ENCODE results near the gene KCNJ4.

The KCNJ4 gene

DNA sequence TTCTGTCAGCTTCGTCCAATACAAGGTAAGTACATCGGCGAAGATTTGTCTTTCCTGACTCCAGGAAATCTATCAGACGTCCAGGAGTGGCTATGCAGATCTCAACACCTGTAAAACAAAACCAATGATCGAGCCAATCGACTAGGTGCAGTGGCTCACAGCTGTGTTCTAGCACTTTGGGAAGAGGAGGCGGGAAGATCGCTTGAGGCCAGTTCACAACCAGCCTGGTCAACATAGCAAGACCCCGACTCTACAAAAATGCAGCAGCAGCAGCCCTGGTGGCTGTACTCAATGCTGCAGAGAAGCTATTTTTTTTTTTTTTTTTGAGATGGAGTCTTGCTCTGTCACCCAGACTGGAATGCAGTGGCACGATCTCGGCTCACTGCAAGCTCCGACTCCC lies 39.9 kb upstream of the KCNJ4 start:
- WGBS, 2 donors (ENCODE audit: extremely low coverage in 2 of 2, insufficient read length in 2 of 2, insufficient replicate concordance in 1 of 2): no CpG with 5 or more reads among the region's 12 CpGs

DNA sequence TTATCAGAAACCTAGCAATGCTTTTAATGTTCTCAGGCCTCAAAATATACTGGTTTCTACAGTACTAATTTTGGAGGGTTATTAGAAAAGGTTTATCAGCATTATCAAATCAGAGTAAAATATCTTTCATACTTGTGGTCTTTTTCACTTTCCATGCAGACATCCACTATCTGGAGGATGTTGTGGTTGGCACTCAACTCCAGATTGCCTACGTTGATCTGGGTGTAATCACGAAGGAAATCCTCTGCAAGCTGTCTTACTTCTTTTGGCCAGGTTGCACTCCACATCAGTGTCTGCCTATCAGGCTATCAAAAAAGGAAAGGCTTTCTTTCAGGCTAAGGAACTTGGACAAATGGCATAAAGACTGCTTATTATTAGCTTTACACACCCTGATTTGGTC lies 39.5 kb upstream of the KCNJ4 start:
- no peak overlapping the region for H3K23ac ChIP-seq (ENCODE audit: low read depth, low read length, poor library complexity)
- no peaks in the 10 kb centered on the region for H3K27me3 ChIP-seq (ENCODE audit: control insufficient read depth in 3 of 3, insufficient read depth in 3 of 3, low read depth in 1 of 3, low read length in 3 of 3)
- H2AK5ac ChIP-seq (ENCODE audit: low read depth, low read length): no peak overlapping the region
- H2BK15ac ChIP-seq (ENCODE audit: low read length): no peak overlapping the region
- H3K18ac ChIP-seq (ENCODE audit: low read length): no peak overlapping the region
- no CpG with 5 or more reads among the region's 2 CpGs for WGBS, 2 donors (ENCODE audit: extremely low coverage in 2 of 2, insufficient read length in 2 of 2, insufficient replicate concordance in 1 of 2)
- H4K91ac ChIP-seq (ENCODE audit: low read depth, low read length, poor library complexity): no peak overlapping the region
- no peak overlapping the region for H3K4me2 ChIP-seq (ENCODE audit: insufficient read depth, low read length, poor library complexity, severe bottlenecking)
- no peak overlapping the region for H2BK120ac ChIP-seq (ENCODE audit: low read depth, low read length)
- no peak overlapping the region for H2BK5ac ChIP-seq (ENCODE audit: low read length)
- no peak overlapping the region for H3K4ac ChIP-seq (ENCODE audit: low read length)
- peaks cover 59 to 100% of the 10 kb centered on the region in 2 donors for H3K36me3 ChIP-seq (replicated peaks in 1 of 2; ENCODE audit: control insufficient read depth in 2 of 2, insufficient read depth in 2 of 2, low read length in 2 of 2)
- H3K79me1 ChIP-seq (ENCODE audit: low read depth, low read length): peaks cover 10% of the 10 kb centered on the region
- H4K8ac ChIP-seq (ENCODE audit: low read depth, low read length): no peak overlapping the region
- no peaks in the 10 kb centered on the region for H3K9me3 ChIP-seq (replicated peaks in 1 of 2; ENCODE audit: control insufficient read depth in 2 of 2, insufficient read depth in 1 of 2, low read depth in 1 of 2, low read length in 2 of 2)
- DNase-seq (ENCODE audit: low spot score): no peak
- H3K9ac ChIP-seq (ENCODE audit: low read depth, low read length, poor library complexity): no peak overlapping the region
- no peak overlapping the region for H2AFZ ChIP-seq (ENCODE audit: low read length)
- no peak overlapping the region for H2BK12ac ChIP-seq (ENCODE audit: low read length)
- no peaks in the 10 kb centered on the region for H3K4me1 ChIP-seq (ENCODE audit: control insufficient read depth in 2 of 2, insufficient read depth in 1 of 2, low read depth in 1 of 2, low read length in 2 of 2)
- H3K4me3 ChIP-seq (ENCODE audit: low read length in 2 of 2): no peak overlapping the region
- no peak overlapping the region for H3K27ac ChIP-seq (replicated peaks; ENCODE audit: low read length)
- H3K14ac ChIP-seq (ENCODE audit: low read length): no peak overlapping the region

More for the DNA sequence above, 39.9 kb upstream of the KCNJ4 start:
- Histone ChIP-seq H3K9me3 (replicated peaks in 1 of 2; ENCODE audit: control insufficient read depth in 2 of 2, insufficient read depth in 1 of 2, low read depth in 1 of 2, low read length in 2 of 2) (no peaks in the 10 kb centered on the region), H3K27me3 (ENCODE audit: control insufficient read depth in 3 of 3, insufficient read depth in 3 of 3, low read depth in 1 of 3, low read length in 3 of 3) (no peaks in the 10 kb centered on the region), H3K36me3 (replicated peaks in 1 of 2; ENCODE audit: control insufficient read depth in 2 of 2, insufficient read depth in 2 of 2, low read length in 2 of 2) (peaks cover 55 to 100% of the 10 kb centered on the region in 2 donors), H2AK5ac (ENCODE audit: low read depth, low read length) (no peak overlapping the region), H3K4ac (ENCODE audit: low read length) (no peak overlapping the region), H3K4me1 (ENCODE audit: control insufficient read depth in 2 of 2, insufficient read depth in 1 of 2, low read depth in 1 of 2, low read length in 2 of 2) (no peaks in the 10 kb centered on the region), H3K23ac (ENCODE audit: low read depth, low read length, poor library complexity) (no peak overlapping the region), H4K91ac (ENCODE audit: low read depth, low read length, poor library complexity) (no peak overlapping the region), H3K4me2 (ENCODE audit: insufficient read depth, low read length, poor library complexity, severe bottlenecking) (no peak overlapping the region), H2BK12ac (ENCODE audit: low read length) (no peak overlapping the region), H3K18ac (ENCODE audit: low read length) (no peak overlapping the region), H2BK120ac (ENCODE audit: low read depth, low read length) (no peak overlapping the region), H3K4me3 (ENCODE audit: low read length in 2 of 2) (no peak overlapping the region), H3K14ac (ENCODE audit: low read length) (no peak overlapping the region), H4K8ac (ENCODE audit: low read depth, low read length) (no peak overlapping the region), H3K27ac (replicated peaks; ENCODE audit: low read length) (no peak overlapping the region), H2BK15ac (ENCODE audit: low read length) (no peak overlapping the region), H2BK5ac (ENCODE audit: low read length) (no peak overlapping the region), H3K9ac (ENCODE audit: low read depth, low read length, poor library complexity) (no peak overlapping the region), H3K79me1 (ENCODE audit: low read depth, low read length) (peaks cover 8% of the 10 kb centered on the region), H2AFZ (ENCODE audit: low read length) (no peak overlapping the region)
- DNase-seq (ENCODE audit: low spot score): no peak

DNA sequence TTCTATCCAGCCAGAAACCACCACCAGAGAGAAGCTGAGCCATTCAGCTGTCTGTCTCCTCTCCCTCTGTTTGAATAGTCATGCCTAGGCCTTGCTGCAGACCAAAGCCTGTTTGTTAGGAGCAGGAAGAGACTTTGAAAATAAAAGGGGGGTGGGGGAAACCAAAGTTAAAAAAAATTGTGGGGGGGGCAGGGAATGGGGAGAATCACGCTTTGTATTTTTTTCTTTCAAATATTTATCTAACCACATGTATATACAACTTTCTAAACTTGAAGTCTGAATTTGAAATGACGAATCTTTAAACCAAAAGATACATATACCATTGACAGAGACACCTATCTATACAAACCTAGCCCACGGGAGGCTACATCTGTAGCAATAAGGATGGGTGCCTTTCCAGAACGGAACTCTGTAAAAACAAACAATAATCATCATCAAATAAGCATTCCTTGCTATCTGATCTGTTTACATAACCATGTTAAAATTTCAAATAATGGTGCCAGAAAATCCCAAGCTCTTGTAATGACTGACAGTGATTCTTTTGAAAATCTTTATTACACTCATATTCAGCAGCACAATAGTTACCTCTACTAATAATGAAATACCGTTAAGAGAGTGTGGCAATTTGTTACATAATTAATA lies 36.8 kb upstream of the KCNJ4 start:
- H3K4me2 ChIP-seq (ENCODE audit: insufficient read depth, low read length, poor library complexity, severe bottlenecking): no peak overlapping the region
- no peak overlapping the region for H2BK15ac ChIP-seq (ENCODE audit: low read length)
- no peaks in the 10 kb centered on the region for H3K4me1 ChIP-seq (ENCODE audit: control insufficient read depth in 2 of 2, insufficient read depth in 1 of 2, low read depth in 1 of 2, low read length in 2 of 2)
- no peak overlapping the region for H2BK12ac ChIP-seq (ENCODE audit: low read length)
- no peak overlapping the region for H2BK120ac ChIP-seq (ENCODE audit: low read depth, low read length)
- no peak for DNase-seq (ENCODE audit: low spot score)
- no CpG with 5 or more reads among the region's 5 CpGs for WGBS, 2 donors (ENCODE audit: extremely low coverage in 2 of 2, insufficient read length in 2 of 2, insufficient replicate concordance in 1 of 2)
- H4K8ac ChIP-seq (ENCODE audit: low read depth, low read length): no peak overlapping the region
- H3K18ac ChIP-seq (ENCODE audit: low read length): no peak overlapping the region
- no peak overlapping the region for H3K14ac ChIP-seq (ENCODE audit: low read length)
- H3K4me3 ChIP-seq (ENCODE audit: low read length in 2 of 2): no peak overlapping the region
- H3K9ac ChIP-seq (ENCODE audit: low read depth, low read length, poor library complexity): no peak overlapping the region
- H3K79me1 ChIP-seq (ENCODE audit: low read depth, low read length): peaks cover 6% of the 10 kb centered on the region
- no peak overlapping the region for H3K23ac ChIP-seq (ENCODE audit: low read depth, low read length, poor library complexity)
- no peak overlapping the region for H2AFZ ChIP-seq (ENCODE audit: low read length)
- no peak overlapping the region for H2AK5ac ChIP-seq (ENCODE audit: low read depth, low read length)
- H3K36me3 ChIP-seq (replicated peaks in 1 of 2; ENCODE audit: control insufficient read depth in 2 of 2, insufficient read depth in 2 of 2, low read length in 2 of 2): peaks cover 54 to 99% of the 10 kb centered on the region in 2 donors
- H2BK5ac ChIP-seq (ENCODE audit: low read length): no peak overlapping the region
- H3K9me3 ChIP-seq (replicated peaks in 1 of 2; ENCODE audit: control insufficient read depth in 2 of 2, insufficient read depth in 1 of 2, low read depth in 1 of 2, low read length in 2 of 2): no peaks in the 10 kb centered on the region
- H4K91ac ChIP-seq (ENCODE audit: low read depth, low read length, poor library complexity): no peak overlapping the region
- no peak overlapping the region for H3K27ac ChIP-seq (replicated peaks; ENCODE audit: low read length)
- no peak overlapping the region for H3K4ac ChIP-seq (ENCODE audit: low read length)
- H3K27me3 ChIP-seq (ENCODE audit: control insufficient read depth in 3 of 3, insufficient read depth in 3 of 3, low read depth in 1 of 3, low read length in 3 of 3): no peaks in the 10 kb centered on the region

DNA sequence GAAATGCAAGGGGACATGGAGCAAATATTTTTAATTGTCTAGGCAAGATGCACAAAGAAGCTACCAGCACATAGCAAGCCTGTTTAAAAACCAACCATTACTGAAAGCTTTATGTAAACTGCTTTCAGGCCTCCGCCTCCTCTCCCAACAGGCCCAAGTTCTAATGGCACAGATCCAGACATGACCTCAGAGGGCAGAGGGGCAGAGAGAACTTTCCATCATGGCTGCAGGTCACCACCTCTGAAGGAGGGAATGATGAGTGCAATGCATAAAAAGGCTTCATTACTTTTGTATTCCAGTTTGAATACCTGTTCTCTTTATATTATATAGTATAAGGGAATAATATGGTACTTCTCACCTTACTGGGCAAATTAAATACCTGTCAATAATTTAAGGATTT lies 35.9 kb upstream of the KCNJ4 start:
- WGBS, 2 donors (ENCODE audit: extremely low coverage in 2 of 2, insufficient read length in 2 of 2, insufficient replicate concordance in 1 of 2): no CpG with 5 or more reads among the region's 1 CpG
- no peak overlapping the region for H2BK15ac ChIP-seq (ENCODE audit: low read length)
- no peak overlapping the region for H3K23ac ChIP-seq (ENCODE audit: low read depth, low read length, poor library complexity)
- no peak overlapping the region for H3K14ac ChIP-seq (ENCODE audit: low read length)
- no peak overlapping the region for H2BK12ac ChIP-seq (ENCODE audit: low read length)
- no peak overlapping the region for H2AK5ac ChIP-seq (ENCODE audit: low read depth, low read length)
- H3K9ac ChIP-seq (ENCODE audit: low read depth, low read length, poor library complexity): no peak overlapping the region
- no peak overlapping the region for H3K4ac ChIP-seq (ENCODE audit: low read length)
- H3K36me3 ChIP-seq (replicated peaks in 1 of 2; ENCODE audit: control insufficient read depth in 2 of 2, insufficient read depth in 2 of 2, low read length in 2 of 2): peaks cover 55 to 99% of the 10 kb centered on the region in 2 donors
- H4K91ac ChIP-seq (ENCODE audit: low read depth, low read length, poor library complexity): no peak overlapping the region
- H3K79me1 ChIP-seq (ENCODE audit: low read depth, low read length): peaks cover 3% of the 10 kb centered on the region
- H2BK5ac ChIP-seq (ENCODE audit: low read length): no peak overlapping the region
- H3K9me3 ChIP-seq (replicated peaks in 1 of 2; ENCODE audit: control insufficient read depth in 2 of 2, insufficient read depth in 1 of 2, low read depth in 1 of 2, low read length in 2 of 2): no peaks in the 10 kb centered on the region
- no peak overlapping the region for H3K4me3 ChIP-seq (ENCODE audit: low read length in 2 of 2)
- no peaks in the 10 kb centered on the region for H3K27me3 ChIP-seq (ENCODE audit: control insufficient read depth in 3 of 3, insufficient read depth in 3 of 3, low read depth in 1 of 3, low read length in 3 of 3)
- no peak overlapping the region for H2AFZ ChIP-seq (ENCODE audit: low read length)
- H4K8ac ChIP-seq (ENCODE audit: low read depth, low read length): no peak overlapping the region
- no peak overlapping the region for H3K4me2 ChIP-seq (ENCODE audit: insufficient read depth, low read length, poor library complexity, severe bottlenecking)
- no peaks in the 10 kb centered on the region for H3K4me1 ChIP-seq (ENCODE audit: control insufficient read depth in 2 of 2, insufficient read depth in 1 of 2, low read depth in 1 of 2, low read length in 2 of 2)
- H2BK120ac ChIP-seq (ENCODE audit: low read depth, low read length): no peak overlapping the region
- H3K18ac ChIP-seq (ENCODE audit: low read length): no peak overlapping the region
- H3K27ac ChIP-seq (replicated peaks; ENCODE audit: low read length): no peak overlapping the region
- DNase-seq (ENCODE audit: low spot score): no peak

All from neuronal stem cell (in vitro differentiated cells).